ENCODE measurements around the gene ARID1B. TPM values are rescaled to one million over a fixed set of nuclear protein-coding genes. Genes with fewer than 3 reads are reported as not detected.
A peak's percentile ranks its signal among the peaks of the same experiment; 100 is the strongest.

ARID1B gene
- total and polyA plus RNA-seq, 9 of the 15 experiments (the other 6 are each of a cell fraction or from before 2014, with no cell fraction given) = 12.5 to 50.5 (median 25.8) TPM

- H3K27ac ChIP-seq (ENCODE audit: extremely low read depth, low read depth, low read length) = no peak overlapping the region
- no peak overlapping the region for H2AFZ ChIP-seq (ENCODE audit: low read depth, low read length)
- peaks cover 7% of the 10 kb centered on the region; the same call in 1 of the 2 replicates for H4K20me1 ChIP-seq (replicated peaks; ENCODE audit: control insufficient read depth, insufficient read depth, low read length)
- ChIA-PET POLR2A (interaction anchor here (0.8 to 1.2 kb wide), 3 partner anchors 8 to 78 kb away, joined by 3 to 4 read pairs (median 4); no protein-coding TSS in a partner anchor), CTCF (ENCODE audit: low intra/inter-chr PET ratio) (no interaction called here)
- no peaks in the 10 kb centered on the region for H3K9me3 ChIP-seq (replicated peaks; ENCODE audit: control insufficient read depth, insufficient read depth, low read depth, low read length)
- TF ChIP-seq JUND (IDR thresholded peaks at IDR 0.05; ENCODE audit: borderline replicate concordance, low read depth, low read length) (no peak), JUND (tag; IDR thresholded peaks at IDR 0.05; ENCODE audit: borderline replicate concordance, low read depth, low read length) (no peak), RB1 (IDR thresholded peaks at IDR 0.05; ENCODE audit: low read depth) (0 out of 2 replicates have a peak, but pooled peaks have one; percentile 35), ARNT (IDR thresholded peaks at IDR 0.05) (no peak)
- TF ChIP-seq, protein P1, sequence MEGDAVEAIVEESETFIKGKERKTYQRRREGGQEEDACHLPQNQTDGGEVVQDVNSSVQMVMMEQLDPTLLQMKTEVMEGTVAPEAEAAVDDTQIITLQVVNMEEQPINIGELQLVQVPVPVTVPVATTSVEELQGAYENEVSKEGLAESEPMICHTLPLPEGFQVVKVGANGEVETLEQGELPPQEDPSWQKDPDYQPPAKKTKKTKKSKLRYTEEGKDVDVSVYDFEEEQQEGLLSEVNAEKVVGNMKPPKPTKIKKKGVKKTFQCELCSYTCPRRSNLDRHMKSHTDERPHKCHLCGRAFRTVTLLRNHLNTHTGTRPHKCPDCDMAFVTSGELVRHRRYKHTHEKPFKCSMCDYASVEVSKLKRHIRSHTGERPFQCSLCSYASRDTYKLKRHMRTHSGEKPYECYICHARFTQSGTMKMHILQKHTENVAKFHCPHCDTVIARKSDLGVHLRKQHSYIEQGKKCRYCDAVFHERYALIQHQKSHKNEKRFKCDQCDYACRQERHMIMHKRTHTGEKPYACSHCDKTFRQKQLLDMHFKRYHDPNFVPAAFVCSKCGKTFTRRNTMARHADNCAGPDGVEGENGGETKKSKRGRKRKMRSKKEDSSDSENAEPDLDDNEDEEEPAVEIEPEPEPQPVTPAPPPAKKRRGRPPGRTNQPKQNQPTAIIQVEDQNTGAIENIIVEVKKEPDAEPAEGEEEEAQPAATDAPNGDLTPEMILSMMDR (IDR thresholded peaks at IDR 0.05 in 2 of 3, conservative IDR thresholded peaks at IDR 0.05 in 1 of 3; ENCODE audit: insufficient read depth in 2 of 3, low read depth in 1 of 3, low read length in 3 of 3) = peak in 2 of 3 experiments; percentile 36 to 53; a peak in 4 of 6 replicates
- TF ChIP-seq, protein P2, sequence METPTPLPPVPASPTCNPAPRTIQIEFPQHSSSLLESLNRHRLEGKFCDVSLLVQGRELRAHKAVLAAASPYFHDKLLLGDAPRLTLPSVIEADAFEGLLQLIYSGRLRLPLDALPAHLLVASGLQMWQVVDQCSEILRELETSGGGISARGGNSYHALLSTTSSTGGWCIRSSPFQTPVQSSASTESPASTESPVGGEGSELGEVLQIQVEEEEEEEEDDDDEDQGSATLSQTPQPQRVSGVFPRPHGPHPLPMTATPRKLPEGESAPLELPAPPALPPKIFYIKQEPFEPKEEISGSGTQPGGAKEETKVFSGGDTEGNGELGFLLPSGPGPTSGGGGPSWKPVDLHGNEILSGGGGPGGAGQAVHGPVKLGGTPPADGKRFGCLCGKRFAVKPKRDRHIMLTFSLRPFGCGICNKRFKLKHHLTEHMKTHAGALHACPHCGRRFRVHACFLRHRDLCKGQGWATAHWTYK (CRISPR knock-in tag; IDR thresholded peaks at IDR 0.05) = peak; percentile 99
- H3K9ac ChIP-seq (ENCODE audit: insufficient read depth in 1 of 2, low read depth in 2 of 2, low read length in 2 of 2) = no peak overlapping the region
- peak in 1 of 4 experiments; percentile 43 for DNase-seq (ENCODE audit: extremely low read depth in 1 of 4, low spot score in 3 of 4)
- no peaks in the 10 kb centered on the region for H3K9me1 ChIP-seq (ENCODE audit: control insufficient read depth, insufficient read depth, low read length)
- ATAC-seq = peak; percentile 76
- in situ Hi-C loops (cut with MboI) = no loop called here
- no TSS peak for BruUV-seq (replicated peaks)
- H3K4me3 ChIP-seq = no peak overlapping the region
- no peak for FAIRE-seq
- 0 out of 5 replicates have a peak, but pooled peaks cover 0 to 8% of the 10 kb centered on the region in 2 experiments for H3K4me1 ChIP-seq (replicated peaks in 1 of 2; ENCODE audit: control insufficient read depth in 2 of 2, insufficient read depth in 2 of 2, low read length in 2 of 2)
- H3K4me2 ChIP-seq (ENCODE audit: insufficient read depth, low read length) = no peak overlapping the region
- WGBS (ENCODE audit: insufficient coverage, low coverage, missing lambda C conversion rate) = 79% methylated on average over 2 of the region's 2 CpGs
- H3K36me3 ChIP-seq (ENCODE audit: control insufficient read depth, insufficient read depth, low read length) = no peaks in the 10 kb centered on the region; the same call in 2 of the 3 replicates
- H3K27me3 ChIP-seq (ENCODE audit: control insufficient read depth in 2 of 2, insufficient read depth in 2 of 2, low read length in 2 of 2) = no peaks in the 10 kb centered on the region
- intact Hi-C loops (cut with micrococcal nuclease) = no loop called here
- peaks cover 54% of the 10 kb centered on the region for H3K79me2 ChIP-seq (ENCODE audit: control insufficient read depth, insufficient read depth, low read length)
Observed at GRCh38 chr6:156942266-156942665, 165.1 kb downstream of the ARID1B start.
